GM12865 (cell line): ENCODE measurements around the gene C1GALT1.

Experiments used
- DNase-seq: peaks from one replicate; pipeline ENCODE4 v3.0.0; 2010; ENCODE audit warnings: low read depth
- H3K4me3 ChIP-seq: 2 replicates; pipeline ENCODE4 v1.5.1; 2011; ENCODE audit warnings: mild to moderate bottlenecking, low read depth, low read length, control low read depth
- TF ChIP-seq, protein P1 (sequence below): IDR thresholded peaks from 2 replicates; pipeline ENCODE4 v1.5.1; 2011; ENCODE audit warnings: low read length, control low read depth, low read depth, inconsistent platforms; ENCODE audit not compliant: insufficient read depth; ENCODE audit errors: missing control alignments

The C1GALT1 gene

DNA sequence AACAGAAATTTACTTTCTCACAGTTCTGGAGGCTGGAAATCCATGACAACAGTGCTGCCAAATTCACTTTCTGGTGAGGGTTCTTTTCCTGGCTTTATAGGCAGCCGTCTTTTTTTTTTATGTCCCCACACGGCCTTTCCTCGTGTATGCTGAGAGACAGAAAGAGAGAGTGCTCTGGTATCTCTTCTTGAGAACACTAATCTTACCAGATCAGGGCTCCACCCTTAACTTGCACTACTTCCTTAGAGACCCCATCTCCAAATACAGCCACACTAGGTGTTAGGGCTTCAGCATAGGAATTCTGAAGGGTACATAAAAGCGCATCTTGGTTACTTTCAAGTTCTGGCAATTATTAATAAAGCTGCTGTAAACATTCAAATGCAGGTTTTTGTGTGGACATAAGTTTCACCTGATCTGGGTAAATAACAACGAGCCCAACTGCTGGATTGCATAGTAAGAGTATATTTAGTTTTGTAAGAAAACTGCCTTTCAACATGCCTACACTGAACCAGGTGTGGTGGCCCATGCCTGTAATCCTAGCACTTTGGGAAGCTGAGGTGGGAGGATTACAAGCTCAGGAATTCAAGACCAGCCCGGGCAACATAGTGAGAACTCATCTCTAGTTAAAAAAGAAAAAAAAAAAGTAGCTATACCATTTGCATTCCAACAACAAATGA is 8.2 kb upstream of the C1GALT1 start:
- TF ChIP-seq, protein P1, sequence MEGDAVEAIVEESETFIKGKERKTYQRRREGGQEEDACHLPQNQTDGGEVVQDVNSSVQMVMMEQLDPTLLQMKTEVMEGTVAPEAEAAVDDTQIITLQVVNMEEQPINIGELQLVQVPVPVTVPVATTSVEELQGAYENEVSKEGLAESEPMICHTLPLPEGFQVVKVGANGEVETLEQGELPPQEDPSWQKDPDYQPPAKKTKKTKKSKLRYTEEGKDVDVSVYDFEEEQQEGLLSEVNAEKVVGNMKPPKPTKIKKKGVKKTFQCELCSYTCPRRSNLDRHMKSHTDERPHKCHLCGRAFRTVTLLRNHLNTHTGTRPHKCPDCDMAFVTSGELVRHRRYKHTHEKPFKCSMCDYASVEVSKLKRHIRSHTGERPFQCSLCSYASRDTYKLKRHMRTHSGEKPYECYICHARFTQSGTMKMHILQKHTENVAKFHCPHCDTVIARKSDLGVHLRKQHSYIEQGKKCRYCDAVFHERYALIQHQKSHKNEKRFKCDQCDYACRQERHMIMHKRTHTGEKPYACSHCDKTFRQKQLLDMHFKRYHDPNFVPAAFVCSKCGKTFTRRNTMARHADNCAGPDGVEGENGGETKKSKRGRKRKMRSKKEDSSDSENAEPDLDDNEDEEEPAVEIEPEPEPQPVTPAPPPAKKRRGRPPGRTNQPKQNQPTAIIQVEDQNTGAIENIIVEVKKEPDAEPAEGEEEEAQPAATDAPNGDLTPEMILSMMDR = no peak
- DNase-seq = no peak
- H3K4me3 ChIP-seq = no peak overlapping the region

DNA sequence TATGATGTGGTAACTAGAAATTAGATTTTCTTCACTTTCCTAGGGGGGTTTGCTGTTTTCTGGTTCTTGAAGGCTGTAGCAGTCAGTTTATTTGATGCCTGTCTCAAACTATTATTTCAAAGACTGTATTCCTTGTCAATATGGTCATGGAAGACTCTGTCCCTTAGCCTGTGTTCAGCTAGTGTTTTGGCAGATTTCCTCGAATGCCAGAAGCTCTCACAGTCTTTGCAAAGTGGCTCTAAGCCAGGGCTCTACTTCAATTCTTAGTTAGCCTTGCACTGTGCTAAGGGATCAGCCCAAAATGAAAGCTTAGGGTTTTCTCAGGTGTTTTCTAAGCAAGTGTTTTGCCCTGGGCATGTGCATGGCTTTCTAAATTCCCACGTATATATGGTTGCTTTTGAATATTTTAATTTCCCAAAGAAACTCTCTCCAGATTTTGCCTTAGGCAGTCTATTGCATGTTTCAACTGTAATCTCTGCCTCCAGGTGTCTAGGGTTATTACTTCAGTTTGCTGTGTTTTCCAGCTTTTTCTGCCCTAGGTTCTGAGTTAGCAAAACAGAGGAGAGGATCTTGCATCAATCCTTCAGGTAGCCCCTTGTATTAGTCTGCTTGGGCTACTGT is 7.2 kb upstream of the C1GALT1 start:
- TF ChIP-seq, protein P1 = no peak
- no peak for DNase-seq
- H3K4me3 ChIP-seq = no peak overlapping the region

DNA sequence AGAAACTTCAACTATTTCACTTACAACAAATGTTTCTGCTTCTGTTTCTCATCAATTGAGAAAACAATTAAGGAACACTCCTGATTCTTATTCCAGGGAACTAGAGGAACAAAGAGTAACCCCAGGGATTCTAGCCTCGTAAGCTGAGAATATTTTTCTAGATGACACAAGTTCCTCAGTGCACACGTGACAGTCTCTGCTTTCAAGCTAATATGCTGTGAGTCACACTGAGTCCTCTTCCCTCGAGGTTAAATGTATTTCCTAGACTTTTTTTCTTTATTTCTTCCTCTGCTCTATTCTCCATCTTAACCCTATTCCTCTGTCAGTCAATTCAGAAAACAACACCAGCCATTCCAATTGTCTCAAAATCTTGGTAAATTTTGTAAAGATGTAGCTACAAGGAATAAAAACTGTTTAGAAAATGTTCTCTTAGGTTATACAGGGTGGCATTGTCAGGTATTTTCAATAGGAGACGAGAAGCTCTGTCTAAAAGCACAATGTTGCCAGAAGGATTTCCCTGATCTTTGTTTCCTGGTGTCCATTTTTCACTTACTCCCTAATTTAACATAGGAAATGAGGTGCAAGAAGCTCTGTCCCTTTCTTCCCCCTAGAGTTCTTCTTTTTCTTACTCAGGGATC is 5.8 kb upstream of the C1GALT1 start:
- TF ChIP-seq, protein P1 = no peak
- no peak for DNase-seq
- no peak overlapping the region for H3K4me3 ChIP-seq

DNA sequence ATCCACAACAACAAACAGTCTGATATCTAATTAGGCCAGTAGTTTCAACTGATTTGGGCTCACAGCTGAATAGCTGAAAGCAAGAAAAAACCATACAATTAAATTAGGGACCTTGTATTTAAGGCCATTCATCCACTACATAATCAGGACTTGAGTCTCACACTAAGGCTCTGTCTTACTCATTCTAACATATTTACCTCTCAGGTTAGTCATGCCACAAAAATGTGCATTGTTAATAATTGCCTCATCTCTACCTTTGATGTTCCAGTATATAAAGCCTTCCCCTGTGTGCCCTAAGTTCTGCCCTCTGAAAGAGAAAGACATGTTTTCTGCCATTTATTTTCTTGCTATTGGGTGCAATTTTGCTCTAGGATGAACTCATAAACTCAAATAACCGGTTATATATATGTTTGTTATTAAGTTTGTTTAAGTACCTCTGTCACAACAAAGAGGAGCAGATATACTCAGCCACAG is 5.3 kb upstream of the C1GALT1 start:
- TF ChIP-seq, protein P1 = no peak
- DNase-seq = no peak
- H3K4me3 ChIP-seq = no peak overlapping the region

DNA sequence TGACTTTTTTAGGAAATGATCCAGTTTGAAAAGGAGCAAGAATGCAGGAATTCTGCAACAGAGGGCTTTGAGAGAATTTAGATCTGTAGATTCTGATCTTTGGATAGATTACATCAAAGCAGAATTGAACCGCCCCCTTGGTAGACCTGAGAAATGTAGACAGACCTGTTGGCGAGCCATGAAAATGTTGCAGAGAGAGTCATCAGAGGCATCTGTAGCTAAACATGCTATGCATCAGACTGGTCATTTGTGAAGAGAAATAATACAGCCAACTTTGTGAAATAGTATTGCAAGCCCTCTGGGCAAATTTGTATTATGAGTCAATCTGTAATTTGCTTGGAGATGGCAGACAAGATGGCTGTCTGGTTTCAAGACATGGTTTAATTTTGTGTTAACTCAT is 4.3 kb upstream of the C1GALT1 start:
- no peak for DNase-seq
- no peak overlapping the region for H3K4me3 ChIP-seq
- TF ChIP-seq, protein P1 = no peak

DNA sequence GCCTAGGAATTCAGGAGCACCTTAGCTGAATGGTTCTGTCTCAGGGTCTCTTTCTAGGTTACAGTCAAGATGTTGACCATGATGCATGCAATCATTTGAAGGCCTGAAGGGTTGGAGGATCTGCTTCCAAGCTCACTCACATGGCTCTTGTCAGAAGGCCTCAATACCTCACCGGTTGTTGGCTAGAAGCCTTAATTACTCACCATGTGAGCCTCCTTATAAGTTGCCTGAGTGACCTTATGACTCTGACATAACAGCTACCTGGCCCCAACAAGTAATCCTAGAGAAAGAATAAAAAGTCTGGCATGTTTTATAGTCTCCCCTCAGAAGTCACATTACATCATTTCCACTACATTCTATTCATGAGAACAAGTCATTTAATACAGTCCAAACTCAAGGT is 3.4 kb upstream of the C1GALT1 start:
- DNase-seq = no peak
- no peak overlapping the region for H3K4me3 ChIP-seq
- TF ChIP-seq, protein P1 = no peak
